ENCODE results near the gene CDCA4.

- no peak for TF ChIP-seq EZH2 (IDR thresholded peaks at IDR 0.05; ENCODE audit: insufficient read depth, poor library complexity, severe bottlenecking)
- no peak for TF ChIP-seq EZH2phosphoT487 (IDR thresholded peaks at IDR 0.05; ENCODE audit: insufficient read depth, low read depth)
These were observed 22.8 kb upstream of the CDCA4 start for GRCh38 chr14:105043641-105044040.
